HG03108 (cell line): ENCODE data around the gene KLF17.

Experiments used
- ATAC-seq: cut with Tn5 transposase; IDR thresholded peaks from one replicate; pipeline ENCODE4 v1.9.1; 2021; ENCODE audit warnings: moderate library complexity; ENCODE audit not compliant: unreplicated experiment

Gene KLF17

GRCh38 chr1:44151332-44151731 is 32.7 kb downstream of the KLF17 start:
- no peak for ATAC-seq

GRCh38 chr1:44151808-44152207 is 33.2 kb downstream of the KLF17 start:
- ATAC-seq: no peak

GRCh38 chr1:44152692-44153091 is 34.1 kb downstream of the KLF17 start:
- no peak for ATAC-seq

- no peak for ATAC-seq
These were observed 35.4 kb downstream of the KLF17 start for GRCh38 chr1:44154049-44154448.

- ATAC-seq: no peak
These were observed 39.3 kb downstream of the KLF17 start for GRCh38 chr1:44157903-44158302.

GRCh38 chr1:44158871-44159270 is 40.2 kb downstream of the KLF17 start:
- no peak for ATAC-seq

GRCh38 chr1:44161546-44161945 is 42.9 kb downstream of the KLF17 start:
- ATAC-seq: no peak

- no peak for ATAC-seq
These were observed 50.0 kb downstream of the KLF17 start for GRCh38 chr1:44168520-44169098.

GRCh38 chr1:44170281-44170823 is 51.7 kb downstream of the KLF17 start:
- no peak for ATAC-seq

GRCh38 chr1:44174630-44175029 is 56.0 kb downstream of the KLF17 start:
- no peak for ATAC-seq
